HG02885 (cell line): ENCODE results near the gene FYN.
"Not testable (repeated sequence)": the region's sequence is repeated elsewhere in the genome, so short reads cannot be mapped to it uniquely, and the experiment has no call there.

ENCODE experiments used
- ATAC-seq: cut with Tn5 transposase; IDR thresholded peaks from one replicate; pipeline ENCODE4 v1.9.1; 2021; ENCODE audit warnings: mild to moderate bottlenecking; ENCODE audit not compliant: unreplicated experiment, poor library complexity

Gene FYN

GRCh38 chr6:111652156-111652555 lies 221.1 kb downstream of the FYN start:
- no peak for ATAC-seq

- ATAC-seq = no peak
Observed at GRCh38 chr6:111651185-111652034, 221.8 kb downstream of the FYN start.

- no peak for ATAC-seq
Observed at GRCh38 chr6:111650049-111650448, 223.2 kb downstream of the FYN start.

GRCh38 chr6:111648100-111648499 lies 225.2 kb downstream of the FYN start:
- ATAC-seq = no peak

GRCh38 chr6:111646942-111647341 lies 226.3 kb downstream of the FYN start:
- ATAC-seq = no peak

DNA sequence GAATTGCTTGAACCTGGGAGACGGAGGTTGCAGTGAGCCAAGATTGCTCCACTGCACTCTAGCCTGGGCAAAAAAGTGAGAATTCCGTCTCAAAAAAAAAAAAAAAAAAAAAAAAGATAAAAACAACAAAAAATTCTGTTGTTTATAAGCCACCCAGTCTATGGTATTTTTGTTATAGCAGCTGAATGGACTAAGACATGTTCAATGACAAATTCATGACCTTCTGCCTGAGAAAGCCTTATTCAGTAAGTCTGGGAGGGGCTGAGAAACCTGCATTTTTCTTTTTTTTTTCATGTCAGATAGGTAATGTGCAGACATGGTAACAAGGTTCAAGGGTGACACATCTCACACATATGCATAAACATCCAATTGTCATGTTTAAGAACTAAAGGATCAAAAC lies 227.2 kb downstream of the FYN start:
- ATAC-seq = no peak

- no peak for ATAC-seq
Observed at GRCh38 chr6:111644893-111645430, 228.3 kb downstream of the FYN start.

- ATAC-seq = peak; percentile 59
Observed at GRCh38 chr6:111642463-111643158, 230.6 kb downstream of the FYN start.

- no peak for ATAC-seq
Observed at GRCh38 chr6:111639266-111639665, 234.0 kb downstream of the FYN start.

DNA sequence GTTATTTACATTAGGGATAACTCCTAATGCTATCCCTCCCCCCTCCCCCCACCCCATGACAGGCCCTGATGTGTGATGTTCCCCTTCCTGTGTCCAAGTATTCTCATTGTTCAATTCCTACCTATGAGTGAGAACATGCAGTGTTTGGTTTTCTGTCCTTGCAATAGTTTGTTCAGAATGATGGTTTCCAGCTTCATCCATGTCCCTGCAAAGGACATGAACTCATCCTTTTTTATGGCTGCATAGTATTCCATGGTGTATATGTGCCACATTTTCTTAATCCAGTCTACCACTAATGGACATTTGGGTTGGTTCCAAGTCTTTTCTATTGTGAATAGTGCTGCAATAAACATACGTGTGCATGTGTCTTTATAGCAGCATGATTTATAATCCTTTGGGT lies 238.3 kb downstream of the FYN start:
- ATAC-seq = not testable (repeated sequence)

- no peak for ATAC-seq
Observed at GRCh38 chr6:111633822-111634221, 239.4 kb downstream of the FYN start.

GRCh38 chr6:111632468-111633247 lies 240.6 kb downstream of the FYN start:
- ATAC-seq = no peak

- ATAC-seq = no peak
Observed at GRCh38 chr6:111631903-111632460, 241.3 kb downstream of the FYN start.

DNA sequence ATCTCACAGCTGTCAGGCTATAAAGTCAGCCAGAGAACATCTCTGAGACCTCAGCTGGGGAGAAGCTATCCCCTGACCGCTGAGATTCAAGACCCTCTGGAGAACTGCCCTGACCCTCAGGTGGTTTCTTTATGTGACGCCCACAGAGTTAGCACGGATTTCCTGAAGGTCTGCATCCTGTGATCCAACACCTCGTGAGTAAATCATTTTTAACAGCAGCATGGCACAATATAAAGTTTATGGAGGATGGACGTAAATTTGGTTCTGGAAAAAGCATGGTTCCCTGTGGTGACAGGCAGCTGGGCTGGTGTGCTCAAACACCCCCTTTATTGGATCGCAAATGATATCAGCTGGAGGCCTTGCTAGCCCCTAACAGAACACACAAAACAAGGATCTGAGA lies 242.2 kb downstream of the FYN start:
- ATAC-seq = no peak

GRCh38 chr6:111628142-111628850 lies 245.0 kb downstream of the FYN start:
- no peak for ATAC-seq

DNA sequence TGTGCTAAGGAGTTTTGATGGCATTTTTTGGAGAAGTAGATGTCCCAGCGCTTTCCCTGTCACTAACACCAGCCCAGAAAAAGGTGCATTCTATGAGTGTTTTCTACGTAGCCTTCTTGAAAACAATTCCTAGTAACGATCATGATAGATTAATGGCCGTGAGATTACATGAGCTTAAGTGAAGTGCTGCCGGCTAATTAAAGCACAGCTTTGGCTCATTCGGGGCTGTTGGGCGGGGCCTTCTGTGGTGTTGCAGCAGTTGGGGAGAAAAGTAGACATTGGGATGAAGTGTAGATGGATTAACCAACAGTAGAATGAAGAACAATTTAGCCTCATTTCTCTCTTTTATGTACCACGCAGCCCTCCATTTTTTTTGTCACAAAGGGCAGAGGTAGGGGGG lies 246.8 kb downstream of the FYN start:
- ATAC-seq = no peak

DNA sequence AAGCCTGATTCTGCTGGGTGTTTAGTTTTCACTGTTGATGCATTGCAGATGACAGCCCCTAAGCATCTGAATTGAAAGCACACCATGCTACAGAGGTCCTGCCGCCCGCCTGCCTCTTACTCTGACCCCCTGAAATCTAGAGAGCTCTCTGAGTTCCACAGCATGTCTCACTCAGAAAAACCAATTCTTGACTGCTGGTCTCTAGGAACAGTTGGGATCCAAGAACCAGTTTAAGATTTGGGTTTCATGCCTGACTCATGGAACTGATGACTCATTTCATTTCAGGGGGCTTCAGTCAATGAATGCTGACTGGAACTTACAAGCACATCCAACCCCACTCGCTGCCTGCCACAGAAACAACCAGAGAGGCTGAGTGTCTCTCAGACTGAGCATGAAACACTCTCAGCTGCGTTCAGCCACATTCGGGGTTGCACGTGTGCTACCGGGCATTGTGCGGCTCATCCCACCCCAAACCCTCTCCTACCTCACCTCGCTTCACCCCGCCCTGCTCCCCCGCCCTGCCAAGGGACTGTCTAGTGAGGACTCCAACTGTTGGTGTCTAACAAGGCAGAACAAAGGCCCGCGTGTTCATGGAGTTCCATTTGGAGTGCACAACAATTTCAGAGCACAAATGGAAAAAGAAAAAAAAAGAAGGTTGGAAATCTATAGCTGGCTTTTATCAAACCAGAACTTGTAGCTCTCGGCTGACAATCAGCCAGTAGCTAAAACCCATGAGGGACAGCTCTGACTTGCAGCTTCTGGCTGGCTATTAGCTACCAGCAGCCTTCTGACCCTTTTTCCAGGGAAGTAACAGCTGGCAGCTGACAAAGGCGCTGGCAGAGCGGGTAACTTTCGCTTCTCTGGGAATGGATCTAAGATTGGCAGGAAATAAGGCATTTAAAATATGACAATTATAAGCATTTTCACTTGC lies 247.5 kb downstream of the FYN start:
- no peak for ATAC-seq

DNA sequence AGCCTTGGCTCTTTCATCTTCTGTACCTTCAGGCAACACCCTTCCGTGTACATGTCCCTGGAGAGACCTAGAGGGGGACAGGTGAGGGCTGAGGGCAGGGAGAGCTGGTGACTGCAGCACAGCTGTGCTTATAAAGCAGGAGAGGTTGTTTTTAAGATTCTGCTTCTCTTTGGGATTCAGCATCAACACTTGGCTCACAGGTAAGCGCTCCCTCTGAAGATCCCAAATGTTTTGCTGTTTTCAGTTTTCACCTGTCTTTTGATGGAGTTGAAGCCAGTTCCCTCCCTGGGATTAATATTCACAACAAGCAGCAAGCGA lies 248.2 kb downstream of the FYN start:
- ATAC-seq = no peak
